ENCODE results near the gene ALDH16A1. TPM values are rescaled to one million over a fixed set of nuclear protein-coding genes. Genes with fewer than 3 reads are reported as not detected.

ALDH16A1 gene
- total RNA-seq, 1 donor from 2014 or later, result 14.7 TPM

DNA sequence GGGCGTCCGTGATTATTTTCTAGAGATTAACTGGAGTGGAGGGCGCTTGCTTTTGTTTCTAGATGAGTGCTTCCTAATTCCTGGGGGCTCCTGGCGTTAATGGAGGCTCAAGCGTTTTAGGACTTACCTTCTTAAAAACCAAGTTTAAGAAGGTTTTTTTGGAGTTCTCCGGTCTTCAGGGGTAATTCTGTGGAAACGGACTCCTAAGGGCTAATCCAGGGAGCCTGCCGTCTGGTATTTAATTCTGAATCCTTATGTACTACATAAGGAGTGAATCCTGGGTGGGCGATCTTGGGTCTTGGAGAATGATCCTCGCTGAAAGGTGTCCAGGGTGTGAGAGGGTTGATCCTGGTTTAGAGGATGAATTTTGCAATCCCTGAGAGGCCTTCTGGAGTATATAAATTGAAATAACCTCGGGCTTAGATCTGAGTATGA lies 43.6 kb downstream of the ALDH16A1 start:
- peak overlapping the region; percentile 86 for H3K27ac ChIP-seq
- peaks cover 27% of the 10 kb centered on the region for H3K36me3 Mint-ChIP-seq
- no peak for DNase-seq (ENCODE audit: low spot score)
- peak overlapping the region; percentile 98 for H3K4me3 ChIP-seq
- H2AFZ ChIP-seq (replicated peaks), result peak overlapping the region; percentile 46
- peaks cover 31% of the 10 kb centered on the region for H3K4me1 Mint-ChIP-seq
- H3K9me3 Mint-ChIP-seq, result no peaks in the 10 kb centered on the region
- peaks cover 29% of the 10 kb centered on the region for H3K79me2 ChIP-seq (ENCODE audit: low read depth)
- no peaks in the 10 kb centered on the region for H3K27me3 ChIP-seq
- no peaks in the 10 kb centered on the region for H3K9me3 ChIP-seq (ENCODE audit: low read depth)
- peak overlapping the region; percentile 96 for H3K4me3 Mint-ChIP-seq
- peak overlapping the region; percentile 97 for H3K9ac ChIP-seq
- H3K36me3 ChIP-seq, result peaks cover 13% of the 10 kb centered on the region
- peaks cover 16% of the 10 kb centered on the region for H3K4me1 ChIP-seq
- peak overlapping the region; percentile 95 for H3K27ac Mint-ChIP-seq
- H3F3A ChIP-seq (ENCODE audit: low read depth), result peaks cover 90% of the 10 kb centered on the region
- H4K20me1 ChIP-seq (ENCODE audit: low read depth), result peaks cover 46% of the 10 kb centered on the region
- TF ChIP-seq, protein P1, sequence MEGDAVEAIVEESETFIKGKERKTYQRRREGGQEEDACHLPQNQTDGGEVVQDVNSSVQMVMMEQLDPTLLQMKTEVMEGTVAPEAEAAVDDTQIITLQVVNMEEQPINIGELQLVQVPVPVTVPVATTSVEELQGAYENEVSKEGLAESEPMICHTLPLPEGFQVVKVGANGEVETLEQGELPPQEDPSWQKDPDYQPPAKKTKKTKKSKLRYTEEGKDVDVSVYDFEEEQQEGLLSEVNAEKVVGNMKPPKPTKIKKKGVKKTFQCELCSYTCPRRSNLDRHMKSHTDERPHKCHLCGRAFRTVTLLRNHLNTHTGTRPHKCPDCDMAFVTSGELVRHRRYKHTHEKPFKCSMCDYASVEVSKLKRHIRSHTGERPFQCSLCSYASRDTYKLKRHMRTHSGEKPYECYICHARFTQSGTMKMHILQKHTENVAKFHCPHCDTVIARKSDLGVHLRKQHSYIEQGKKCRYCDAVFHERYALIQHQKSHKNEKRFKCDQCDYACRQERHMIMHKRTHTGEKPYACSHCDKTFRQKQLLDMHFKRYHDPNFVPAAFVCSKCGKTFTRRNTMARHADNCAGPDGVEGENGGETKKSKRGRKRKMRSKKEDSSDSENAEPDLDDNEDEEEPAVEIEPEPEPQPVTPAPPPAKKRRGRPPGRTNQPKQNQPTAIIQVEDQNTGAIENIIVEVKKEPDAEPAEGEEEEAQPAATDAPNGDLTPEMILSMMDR (IDR thresholded peaks at IDR 0.05), result no peak
- no peak for TF ChIP-seq EZH2 (IDR thresholded peaks at IDR 0.05)
- no peak for TF ChIP-seq EZH2phosphoT487 (IDR thresholded peaks at IDR 0.05)
- peak overlapping the region; percentile 95 for H3K4me2 ChIP-seq
- peaks cover 11% of the 10 kb centered on the region for H3K27me3 Mint-ChIP-seq (ENCODE audit: insufficient read depth, low read depth)

DNA sequence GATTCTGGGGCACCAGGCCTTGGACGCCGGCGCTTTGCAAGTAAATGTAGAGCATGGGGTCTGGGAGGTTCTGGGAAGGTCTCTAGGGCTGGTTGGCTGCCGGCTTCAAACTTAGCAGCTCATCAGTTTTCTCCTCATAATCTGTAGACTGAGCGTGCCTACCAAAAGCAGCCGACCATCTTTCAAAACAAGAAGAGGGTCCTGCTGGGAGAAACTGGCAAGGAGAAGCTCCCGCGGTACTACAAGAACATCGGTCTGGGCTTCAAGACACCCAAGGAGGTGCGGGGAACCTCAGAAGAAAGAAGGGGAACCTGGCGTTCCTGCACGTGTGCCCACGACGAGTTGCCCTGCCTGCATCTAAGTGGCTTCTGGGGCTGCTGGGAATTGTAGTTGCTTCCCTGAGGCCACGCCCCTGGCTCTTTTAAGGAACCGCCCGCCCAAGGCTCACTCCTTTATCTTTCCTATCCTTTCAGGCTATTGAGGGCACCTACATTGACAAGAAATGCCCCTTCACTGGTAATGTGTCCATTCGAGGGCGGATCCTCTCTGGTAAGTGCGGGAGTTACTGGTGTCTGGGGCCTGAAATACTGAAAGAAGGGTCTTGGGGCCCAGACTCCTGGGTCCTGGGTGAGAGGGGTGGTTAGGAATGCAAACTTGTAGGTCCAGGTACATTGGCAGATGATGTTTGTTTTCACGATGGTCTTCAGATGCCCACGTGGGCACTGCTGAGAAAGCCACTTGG lies 44.2 kb downstream of the ALDH16A1 start:
- Histone ChIP-seq H3F3A (ENCODE audit: low read depth) (peaks cover 90% of the 10 kb centered on the region), H4K20me1 (ENCODE audit: low read depth) (peaks cover 42% of the 10 kb centered on the region), H3K9me3 (ENCODE audit: low read depth) (no peaks in the 10 kb centered on the region), H3K27ac (no peak overlapping the region), H3K36me3 (peaks cover 13% of the 10 kb centered on the region), H3K9ac (peak overlapping the region; percentile 97), H3K4me2 (peak overlapping the region; percentile 95), H3K79me2 (ENCODE audit: low read depth) (peaks cover 29% of the 10 kb centered on the region), H3K27me3 (no peaks in the 10 kb centered on the region), H3K4me1 (peaks cover 16% of the 10 kb centered on the region), H2AFZ (replicated peaks) (no peak overlapping the region), H3K4me3 (peak overlapping the region; percentile 98)
- H3K4me3 Mint-ChIP-seq, result peak overlapping the region; percentile 96
- H3K27ac Mint-ChIP-seq, result peak overlapping the region; percentile 95
- peaks cover 33% of the 10 kb centered on the region for H3K4me1 Mint-ChIP-seq
- peaks cover 11% of the 10 kb centered on the region for H3K27me3 Mint-ChIP-seq (ENCODE audit: insufficient read depth, low read depth)
- no peak for TF ChIP-seq EZH2phosphoT487 (IDR thresholded peaks at IDR 0.05)
- TF ChIP-seq, protein P1 (IDR thresholded peaks at IDR 0.05), result no peak
- TF ChIP-seq EZH2 (IDR thresholded peaks at IDR 0.05), result no peak
- peaks cover 21% of the 10 kb centered on the region for H3K36me3 Mint-ChIP-seq
- peak; percentile 69 for DNase-seq (ENCODE audit: low spot score)
- no peaks in the 10 kb centered on the region for H3K9me3 Mint-ChIP-seq

DNA sequence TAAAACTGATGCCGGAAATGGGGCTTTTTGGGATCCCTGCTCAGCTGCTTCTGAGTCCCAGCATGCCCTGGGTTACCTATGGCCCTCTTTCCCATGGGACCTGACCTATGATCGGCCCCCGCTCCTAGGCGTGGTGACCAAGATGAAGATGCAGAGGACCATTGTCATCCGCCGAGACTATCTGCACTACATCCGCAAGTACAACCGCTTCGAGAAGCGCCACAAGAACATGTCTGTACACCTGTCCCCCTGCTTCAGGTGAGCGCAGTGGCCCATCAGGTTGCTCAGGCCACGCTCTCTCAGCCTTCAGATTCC lies 44.7 kb downstream of the ALDH16A1 start:
- peaks cover 34% of the 10 kb centered on the region for H3K4me1 Mint-ChIP-seq
- Histone ChIP-seq H3K36me3 (peaks cover 13% of the 10 kb centered on the region), H3K4me1 (peaks cover 16% of the 10 kb centered on the region), H3K4me3 (peak overlapping the region; percentile 98), H3K79me2 (ENCODE audit: low read depth) (peaks cover 29% of the 10 kb centered on the region), H3K27me3 (no peaks in the 10 kb centered on the region), H4K20me1 (ENCODE audit: low read depth) (peaks cover 42% of the 10 kb centered on the region), H3K9me3 (ENCODE audit: low read depth) (no peaks in the 10 kb centered on the region), H2AFZ (replicated peaks) (no peak overlapping the region), H3K27ac (no peak overlapping the region), H3K4me2 (peak overlapping the region; percentile 95), H3F3A (ENCODE audit: low read depth) (peaks cover 89% of the 10 kb centered on the region), H3K9ac (no peak overlapping the region)
- H3K27me3 Mint-ChIP-seq (ENCODE audit: insufficient read depth, low read depth), result peaks cover 9% of the 10 kb centered on the region
- no peaks in the 10 kb centered on the region for H3K9me3 Mint-ChIP-seq
- peaks cover 17% of the 10 kb centered on the region for H3K36me3 Mint-ChIP-seq
- peak overlapping the region; percentile 96 for H3K4me3 Mint-ChIP-seq
- no peak for DNase-seq (ENCODE audit: low spot score)
- TF ChIP-seq, protein P1 (IDR thresholded peaks at IDR 0.05), result no peak
- no peak for TF ChIP-seq EZH2 (IDR thresholded peaks at IDR 0.05)
- no peak for TF ChIP-seq EZH2phosphoT487 (IDR thresholded peaks at IDR 0.05)
- no peak overlapping the region for H3K27ac Mint-ChIP-seq

Data from neural progenitor cell (in vitro differentiated cells).